ENCODE results near the gene UGT1A6.

UGT1A6 gene

DNA sequence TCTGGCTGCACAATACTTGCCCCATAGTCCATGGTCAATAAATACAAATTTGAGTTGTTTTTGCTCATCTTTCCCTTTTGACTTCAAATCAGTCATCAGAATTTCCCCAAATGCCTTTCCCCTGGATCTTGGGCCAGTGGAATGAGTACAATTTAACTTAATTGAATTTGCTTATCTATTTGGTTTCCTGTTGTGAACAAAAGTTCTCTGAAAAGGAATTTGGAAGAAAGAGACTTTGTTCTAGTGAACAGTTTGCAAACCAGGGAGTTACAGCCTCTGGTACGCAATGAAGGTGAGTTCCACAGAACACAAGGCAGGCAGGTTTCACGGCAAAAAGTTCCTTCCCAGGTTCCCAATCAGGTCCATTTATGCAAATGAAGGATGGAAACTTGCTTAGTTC is 66.2 kb downstream of the UGT1A6 start:
- no peak overlapping the region for H3K4me3 ChIP-seq (ENCODE audit: low read length)
- no peak for DNase-seq (ENCODE audit: low read depth)
- TF ChIP-seq, protein P1, sequence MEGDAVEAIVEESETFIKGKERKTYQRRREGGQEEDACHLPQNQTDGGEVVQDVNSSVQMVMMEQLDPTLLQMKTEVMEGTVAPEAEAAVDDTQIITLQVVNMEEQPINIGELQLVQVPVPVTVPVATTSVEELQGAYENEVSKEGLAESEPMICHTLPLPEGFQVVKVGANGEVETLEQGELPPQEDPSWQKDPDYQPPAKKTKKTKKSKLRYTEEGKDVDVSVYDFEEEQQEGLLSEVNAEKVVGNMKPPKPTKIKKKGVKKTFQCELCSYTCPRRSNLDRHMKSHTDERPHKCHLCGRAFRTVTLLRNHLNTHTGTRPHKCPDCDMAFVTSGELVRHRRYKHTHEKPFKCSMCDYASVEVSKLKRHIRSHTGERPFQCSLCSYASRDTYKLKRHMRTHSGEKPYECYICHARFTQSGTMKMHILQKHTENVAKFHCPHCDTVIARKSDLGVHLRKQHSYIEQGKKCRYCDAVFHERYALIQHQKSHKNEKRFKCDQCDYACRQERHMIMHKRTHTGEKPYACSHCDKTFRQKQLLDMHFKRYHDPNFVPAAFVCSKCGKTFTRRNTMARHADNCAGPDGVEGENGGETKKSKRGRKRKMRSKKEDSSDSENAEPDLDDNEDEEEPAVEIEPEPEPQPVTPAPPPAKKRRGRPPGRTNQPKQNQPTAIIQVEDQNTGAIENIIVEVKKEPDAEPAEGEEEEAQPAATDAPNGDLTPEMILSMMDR (conservative IDR thresholded peaks at IDR 0.05; ENCODE audit: low read length): no peak

DNA sequence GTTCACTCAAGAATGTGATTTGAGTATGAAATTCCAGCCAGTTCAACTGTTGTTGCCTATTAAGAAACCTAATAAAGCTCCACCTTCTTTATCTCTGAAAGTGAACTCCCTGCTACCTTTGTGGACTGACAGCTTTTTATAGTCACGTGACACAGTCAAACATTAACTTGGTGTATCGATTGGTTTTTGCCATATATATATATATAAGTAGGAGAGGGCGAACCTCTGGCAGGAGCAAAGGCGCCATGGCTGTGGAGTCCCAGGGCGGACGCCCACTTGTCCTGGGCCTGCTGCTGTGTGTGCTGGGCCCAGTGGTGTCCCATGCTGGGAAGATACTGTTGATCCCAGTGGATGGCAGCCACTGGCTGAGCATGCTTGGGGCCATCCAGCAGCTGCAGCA is 67.4 kb downstream of the UGT1A6 start, which contains the start of gene UGT1A1:
Gene UGT1A1 (plus strand): TSS at position 228 of the 400 bp plus-strand sequence. CDS start 18 bp downstream, at position 246.
- TF ChIP-seq, protein P1 (conservative IDR thresholded peaks at IDR 0.05; ENCODE audit: low read length): no peak
- H3K4me3 ChIP-seq (ENCODE audit: low read length): no peak within 1 kb of the TSS
- DNase-seq (ENCODE audit: low read depth): no peak

DNA sequence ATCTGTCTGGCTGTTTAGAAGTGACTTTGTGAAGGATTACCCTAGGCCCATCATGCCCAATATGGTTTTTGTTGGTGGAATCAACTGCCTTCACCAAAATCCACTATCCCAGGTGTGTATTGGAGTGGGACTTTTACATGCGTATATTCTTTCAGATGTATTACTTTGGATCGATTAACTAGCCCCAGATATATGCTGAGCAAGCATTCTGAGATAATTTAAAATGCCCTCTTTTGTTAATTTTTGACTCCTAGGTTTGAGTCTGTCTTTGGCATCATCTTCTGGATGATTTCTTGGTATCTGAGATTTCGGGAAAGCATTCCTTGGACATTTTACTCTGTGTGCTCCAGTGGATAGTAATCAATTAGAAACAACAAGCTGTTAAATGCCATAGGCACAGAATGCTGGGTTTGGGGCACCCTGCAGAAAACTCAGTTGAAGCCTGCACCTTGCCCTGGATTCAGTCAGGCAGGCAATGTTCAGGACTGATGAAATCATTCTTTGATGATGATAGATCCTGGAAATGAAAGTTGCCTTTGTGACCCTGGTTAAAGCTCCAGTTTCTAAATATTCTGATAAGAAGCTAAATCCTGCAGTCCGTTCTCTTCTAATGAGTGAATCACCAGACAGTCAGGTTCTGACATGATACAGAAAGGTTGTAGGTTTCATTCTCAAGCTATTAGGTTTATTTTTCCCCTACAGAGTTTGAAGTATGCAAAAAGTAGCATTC is 68.5 kb downstream of the UGT1A6 start:
- H3K4me3 ChIP-seq (ENCODE audit: low read length): no peak overlapping the region
- TF ChIP-seq, protein P1 (conservative IDR thresholded peaks at IDR 0.05; ENCODE audit: low read length): no peak
- no peak for DNase-seq (ENCODE audit: low read depth)

DNA sequence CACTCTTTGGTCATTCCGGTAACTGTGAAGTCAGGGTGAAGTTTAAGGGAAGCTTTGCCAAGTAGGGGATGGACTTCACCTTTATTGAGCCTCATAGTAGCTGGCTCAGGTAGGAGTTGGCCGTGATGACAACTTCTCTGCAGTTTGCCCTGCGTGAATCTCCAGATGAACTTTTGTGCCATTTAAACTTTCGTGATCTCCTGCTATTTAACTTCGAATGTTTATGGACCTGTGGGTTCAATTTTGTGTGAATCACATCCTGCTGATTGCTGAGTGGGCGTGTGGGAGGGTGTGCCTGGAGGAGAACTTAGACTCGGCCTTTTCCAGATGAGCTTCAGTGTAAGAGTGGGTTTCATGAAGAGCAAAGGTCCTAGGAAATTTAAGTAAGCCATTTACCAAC is 71.6 kb downstream of the UGT1A6 start:
- DNase-seq (ENCODE audit: low read depth): peak; percentile 17
- no peak overlapping the region for H3K4me3 ChIP-seq (ENCODE audit: low read length)
- TF ChIP-seq, protein P1 (conservative IDR thresholded peaks at IDR 0.05; ENCODE audit: low read length): no peak

DNA sequence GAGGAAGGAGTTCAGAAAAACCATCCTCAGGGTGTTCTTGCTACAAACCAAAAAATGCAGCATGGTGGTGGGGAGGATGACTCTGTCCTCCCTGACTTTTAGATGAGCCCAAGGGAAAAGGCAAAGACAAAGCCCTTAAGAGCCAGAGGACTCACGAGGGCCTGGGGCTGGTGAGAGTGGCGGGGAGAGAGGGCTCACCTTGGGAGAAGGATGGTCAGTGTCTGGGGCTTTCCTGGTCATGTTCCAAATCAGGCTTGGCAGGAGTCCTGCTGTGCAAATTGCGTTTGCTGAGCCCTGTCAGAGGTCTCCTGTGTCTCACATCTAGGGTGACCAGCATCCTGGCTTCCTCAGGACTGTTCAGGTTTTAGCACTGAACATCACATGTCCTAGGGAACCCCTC is 72.1 kb downstream of the UGT1A6 start:
- no peak for DNase-seq (ENCODE audit: low read depth)
- TF ChIP-seq, protein P1 (conservative IDR thresholded peaks at IDR 0.05; ENCODE audit: low read length): no peak
- H3K4me3 ChIP-seq (ENCODE audit: low read length): no peak overlapping the region

DNA sequence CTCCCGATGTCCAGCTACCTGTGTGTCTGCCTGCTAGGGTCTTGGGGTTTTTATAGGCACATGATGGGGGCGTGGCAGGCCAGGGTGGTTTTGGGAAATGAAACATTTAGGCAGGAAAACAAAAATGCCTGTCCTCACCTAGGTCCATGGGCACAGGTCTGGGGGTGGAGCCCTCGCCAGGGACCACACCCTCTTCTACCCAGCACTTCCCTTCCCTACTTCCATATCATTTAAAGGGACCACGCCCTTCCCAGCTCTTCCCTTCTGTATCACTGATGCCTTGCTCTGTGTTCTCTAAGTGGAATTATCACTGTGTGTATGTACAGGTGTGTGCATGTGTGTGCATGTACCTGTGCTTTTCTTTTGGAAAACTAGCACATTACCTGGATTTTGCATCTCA is 73.7 kb downstream of the UGT1A6 start:
- TF ChIP-seq, protein P1 (conservative IDR thresholded peaks at IDR 0.05; ENCODE audit: low read length): no peak
- DNase-seq (ENCODE audit: low read depth): no peak
- no peak overlapping the region for H3K4me3 ChIP-seq (ENCODE audit: low read length)

DNA sequence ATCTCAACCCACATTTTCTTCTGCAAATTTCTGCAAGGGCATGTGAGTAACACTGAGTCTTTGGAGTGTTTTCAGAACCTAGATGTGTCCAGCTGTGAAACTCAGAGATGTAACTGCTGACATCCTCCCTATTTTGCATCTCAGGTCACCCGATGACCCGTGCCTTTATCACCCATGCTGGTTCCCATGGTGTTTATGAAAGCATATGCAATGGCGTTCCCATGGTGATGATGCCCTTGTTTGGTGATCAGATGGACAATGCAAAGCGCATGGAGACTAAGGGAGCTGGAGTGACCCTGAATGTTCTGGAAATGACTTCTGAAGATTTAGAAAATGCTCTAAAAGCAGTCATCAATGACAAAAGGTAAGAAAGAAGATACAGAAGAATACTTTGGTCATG is 75.4 kb downstream of the UGT1A6 start:
- TF ChIP-seq, protein P1 (conservative IDR thresholded peaks at IDR 0.05; ENCODE audit: low read length): no peak
- no peak overlapping the region for H3K4me3 ChIP-seq (ENCODE audit: low read length)
- no peak for DNase-seq (ENCODE audit: low read depth)

Data from AG10803 (cell line).